Esophagus muscularis mucosa (tissue), 4 donors: Measurements from ENCODE around the gene PRKN. TPM values are rescaled to one million over a fixed set of nuclear protein-coding genes. Genes with fewer than 3 reads are reported as not detected.

Experiments used
- DNase-seq: peaks from one replicate; pipeline ENCODE4 v3.0.0-alpha.2; 2017; ENCODE audit errors: extremely low spot score
- H3K27ac ChIP-seq, 4 donors: fragments of 200-600 bp; sonication (generic); replicated peaks in 1 of 4; 1 replicate in 3 of 4; 2 replicates in 1 of 4; pipeline ENCODE4 v1.5.1; 2016 to 2019; ENCODE audit warnings: mild to moderate bottlenecking in 1 of 4
- H3K27me3 ChIP-seq, 4 donors: fragments of 200-600 bp; sonication (generic); one replicate each; pipeline versions ENCODE4 v1.5.1 to v1.6.0; 2016 to 2019
- H3K36me3 ChIP-seq, 4 donors: fragments of 200-600 bp; sonication (generic); one replicate each; pipeline ENCODE4 v1.5.1; 2016 to 2019
- H3K4me1 ChIP-seq, 4 donors: fragments of 200-600 bp; sonication (generic); one replicate each; pipeline ENCODE4 v1.5.1; 2016 to 2019
- H3K4me3 ChIP-seq, 4 donors: fragments of 200-600 bp; sonication (generic); 1 replicate in 2 of 4; 2 replicates in 2 of 4; pipeline ENCODE4 v1.5.1; 2016 to 2019; ENCODE audit warnings: mild to moderate bottlenecking in 4 of 4, moderate library complexity in 1 of 4
- H3K9me3 ChIP-seq, 4 donors: fragments of 200-600 bp; sonication (generic); 1 replicate in 3 of 4; 2 replicates in 1 of 4; pipeline ENCODE4 v1.5.1; 2016 to 2019
- EP300 ChIP-seq: sonication (generic); formaldehyde crosslinking; IDR thresholded peaks from one replicate; pipeline ENCODE4 v1.6.1; 2017; ENCODE audit warnings: antibody characterized with exemption
- POLR2A ChIP-seq: fragments of 450-650 bp; IDR thresholded peaks from one replicate; pipeline ENCODE4 v1.6.1; 2017; ENCODE audit warnings: antibody characterized with exemption, moderate library complexity, mild to moderate bottlenecking, low read depth
- POLR2AphosphoS5 ChIP-seq, 2 donors: sonication (generic); formaldehyde crosslinking; IDR thresholded peaks; one replicate each; pipeline ENCODE4 v1.6.1; 2017; ENCODE audit warnings: antibody characterized with exemption in 2 of 2
- WGBS: methylation state at CpG from one replicate; pipeline ENCODE4 v1.1.5; 2018; 5-methylcytosine and 5-hydroxymethylcytosine counted together
- intact Hi-C: fragments of 100-400 bp; cut with DNase I; formaldehyde crosslinking; loops from one replicate; pipeline ENCODE4 v1.15.1; 2023
- total RNA-seq, 4 donors: library from RNA; depleted of rRNA; stranded (reverse); fragments of >200 nt; gene quantifications; one replicate each; pipeline versions ENCODE4 v1.1.0 to v1.2.1, GENCODE V29; 2016
- TF ChIP-seq, protein P1 (sequence below), 3 experiments: fragments of 200-600 bp in 2 of 3; fragments of 450-650 bp in 1 of 3; sonication (generic) in 2 of 3; IDR thresholded peaks; one replicate each; pipeline ENCODE4 v1.5.1; 2017 to 2019; ENCODE audit warnings: antibody characterized with exemption in 3 of 3, mild to moderate bottlenecking in 2 of 3, moderate library complexity in 1 of 3

PRKN gene
- total RNA-seq, 4 donors from 2014 or later = 9.6 to 14.5 (median 10.8) TPM

DNA sequence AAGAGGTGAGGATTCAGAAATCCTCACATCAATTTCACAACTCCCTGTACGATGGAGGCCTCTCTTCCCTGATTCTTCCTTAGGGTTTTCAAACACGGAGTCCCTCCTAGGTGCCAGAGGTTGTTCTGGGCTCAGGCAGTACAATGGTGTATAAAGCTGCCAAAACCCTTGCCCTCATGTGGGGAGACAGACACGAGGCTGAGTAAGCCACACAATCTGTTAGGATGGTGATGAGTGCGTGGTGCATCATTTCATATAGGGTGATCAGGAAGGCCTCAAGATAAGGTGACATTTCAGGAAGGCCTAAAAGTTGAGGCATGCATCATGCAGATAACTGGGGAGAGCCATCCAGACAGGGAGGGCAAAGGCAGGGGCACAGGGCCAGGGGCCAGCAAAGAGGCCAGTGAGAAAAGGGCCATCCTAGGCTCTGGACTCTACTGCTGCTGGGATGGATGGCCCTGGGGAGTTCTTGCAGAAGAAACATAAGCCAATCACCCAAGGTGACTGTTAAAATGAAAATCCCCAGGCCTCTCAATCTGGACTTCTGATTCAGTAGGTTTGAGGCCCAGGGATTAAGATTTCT lies 186.5 kb downstream of the PRKN start:
- peak; percentile 83 for DNase-seq
- TF ChIP-seq EP300 (no peak), POLR2AphosphoS5 (IDR thresholded peaks at IDR 0.05) (no peak), POLR2A (no peak)
- TF ChIP-seq, protein P1, sequence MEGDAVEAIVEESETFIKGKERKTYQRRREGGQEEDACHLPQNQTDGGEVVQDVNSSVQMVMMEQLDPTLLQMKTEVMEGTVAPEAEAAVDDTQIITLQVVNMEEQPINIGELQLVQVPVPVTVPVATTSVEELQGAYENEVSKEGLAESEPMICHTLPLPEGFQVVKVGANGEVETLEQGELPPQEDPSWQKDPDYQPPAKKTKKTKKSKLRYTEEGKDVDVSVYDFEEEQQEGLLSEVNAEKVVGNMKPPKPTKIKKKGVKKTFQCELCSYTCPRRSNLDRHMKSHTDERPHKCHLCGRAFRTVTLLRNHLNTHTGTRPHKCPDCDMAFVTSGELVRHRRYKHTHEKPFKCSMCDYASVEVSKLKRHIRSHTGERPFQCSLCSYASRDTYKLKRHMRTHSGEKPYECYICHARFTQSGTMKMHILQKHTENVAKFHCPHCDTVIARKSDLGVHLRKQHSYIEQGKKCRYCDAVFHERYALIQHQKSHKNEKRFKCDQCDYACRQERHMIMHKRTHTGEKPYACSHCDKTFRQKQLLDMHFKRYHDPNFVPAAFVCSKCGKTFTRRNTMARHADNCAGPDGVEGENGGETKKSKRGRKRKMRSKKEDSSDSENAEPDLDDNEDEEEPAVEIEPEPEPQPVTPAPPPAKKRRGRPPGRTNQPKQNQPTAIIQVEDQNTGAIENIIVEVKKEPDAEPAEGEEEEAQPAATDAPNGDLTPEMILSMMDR (IDR thresholded peaks at IDR 0.05) = no peak
- WGBS = 92% methylated on average over 4 of the region's 4 CpGs
- Histone ChIP-seq H3K4me1 (peaks cover 0 to 6% (median 0%) of the 10 kb centered on the region in 4 donors), H3K27ac (no peak overlapping the region), H3K9me3 (no peaks in the 10 kb centered on the region), H3K27me3 (no peaks in the 10 kb centered on the region), H3K4me3 (no peak overlapping the region), H3K36me3 (no peaks in the 10 kb centered on the region)
- intact Hi-C loops = no loop called here

DNA sequence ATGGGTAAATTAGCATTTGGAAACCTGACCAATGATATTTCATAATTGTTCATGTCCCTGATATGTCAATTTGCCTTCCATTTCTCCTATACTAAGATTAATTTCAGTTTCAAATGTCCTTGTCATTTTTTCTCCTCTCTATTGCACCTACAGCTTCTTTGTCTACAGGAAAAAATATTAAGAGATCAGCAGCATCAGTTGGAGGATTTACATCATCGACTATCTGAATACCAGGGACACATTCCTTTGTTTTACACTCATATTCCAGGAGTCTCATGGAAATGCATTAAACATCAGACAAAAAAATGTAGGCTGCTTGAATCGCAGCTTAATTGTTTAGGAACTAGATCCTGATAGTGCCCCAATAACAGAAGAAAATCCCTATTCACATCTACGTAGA lies 188.2 kb downstream of the PRKN start:
- Histone ChIP-seq H3K27me3 (no peaks in the 10 kb centered on the region), H3K36me3 (no peaks in the 10 kb centered on the region), H3K27ac (no peak overlapping the region), H3K4me3 (no peak overlapping the region), H3K9me3 (no peaks in the 10 kb centered on the region), H3K4me1 (peaks cover 0 to 5% (median 0%) of the 10 kb centered on the region in 4 donors)
- DNase-seq = no peak
- intact Hi-C loops = no loop called here
- WGBS = 80% methylated on average over 3 of the region's 3 CpGs
- no peak for TF ChIP-seq POLR2A
- TF ChIP-seq, protein P1 (IDR thresholded peaks at IDR 0.05) = no peak
- TF ChIP-seq POLR2AphosphoS5 (IDR thresholded peaks at IDR 0.05) = no peak
- no peak for TF ChIP-seq EP300

DNA sequence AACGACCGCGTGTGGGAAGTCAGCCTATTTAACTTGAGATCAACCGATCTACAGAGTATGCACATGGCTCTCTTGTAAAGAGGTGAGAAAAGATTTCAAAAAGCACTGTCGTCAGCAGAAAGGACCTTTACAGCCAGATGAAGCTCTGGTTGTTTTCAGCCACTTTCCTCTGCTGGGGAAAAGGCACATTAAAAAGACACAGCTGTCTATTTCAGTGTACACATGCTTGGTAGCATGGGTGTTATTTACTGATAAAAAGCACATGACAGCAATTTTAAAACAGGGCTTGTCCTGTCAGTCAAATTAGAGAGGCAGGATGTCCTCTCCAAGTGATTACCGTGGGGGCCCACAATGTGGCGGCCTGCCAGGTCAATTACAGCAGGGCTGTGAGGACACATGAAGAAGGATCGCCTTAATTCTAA lies 188.9 kb downstream of the PRKN start:
- Histone ChIP-seq H3K27me3 (no peaks in the 10 kb centered on the region), H3K36me3 (no peaks in the 10 kb centered on the region), H3K27ac (no peak overlapping the region), H3K4me1 (no peaks in the 10 kb centered on the region), H3K9me3 (no peaks in the 10 kb centered on the region), H3K4me3 (no peak overlapping the region)
- DNase-seq = peak; percentile 70
- WGBS = 47% methylated on average over 8 of the region's 8 CpGs
- TF ChIP-seq EP300 = no peak
- TF ChIP-seq POLR2AphosphoS5 (IDR thresholded peaks at IDR 0.05) = no peak
- no peak for TF ChIP-seq POLR2A
- TF ChIP-seq, protein P1 (IDR thresholded peaks at IDR 0.05) = no peak
- intact Hi-C loops = no loop called here

DNA sequence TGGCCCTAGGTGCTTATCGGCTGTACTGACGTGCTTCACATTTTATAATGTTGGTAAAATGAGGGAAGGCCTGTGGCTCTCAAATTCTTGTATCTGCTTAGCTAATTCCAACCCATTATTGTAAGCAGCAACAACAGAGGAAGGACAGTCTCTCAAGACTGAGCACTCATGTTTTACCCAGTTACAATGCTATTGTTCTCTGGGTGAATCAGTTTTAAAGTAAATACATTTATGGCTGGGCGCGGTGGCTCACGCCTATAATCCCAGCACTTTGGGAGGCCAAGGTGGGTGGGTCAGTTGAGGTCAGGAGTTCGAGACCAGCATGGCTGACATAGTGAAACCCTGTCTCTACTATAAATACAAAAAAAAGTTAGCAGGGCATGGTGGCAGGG lies 194.6 kb downstream of the PRKN start:
- TF ChIP-seq EP300 = no peak
- TF ChIP-seq, protein P1 (IDR thresholded peaks at IDR 0.05) = no peak
- no peak for TF ChIP-seq POLR2AphosphoS5 (IDR thresholded peaks at IDR 0.05)
- TF ChIP-seq POLR2A = no peak
- intact Hi-C loops = no loop called here

More for the DNA sequence above, 194.6 kb downstream of the PRKN start:
- H3K27me3 ChIP-seq = no peaks in the 10 kb centered on the region
- no peak overlapping the region for H3K4me3 ChIP-seq
- peak; percentile 80 for DNase-seq
- H3K9me3 ChIP-seq = no peaks in the 10 kb centered on the region
- no peak overlapping the region for H3K27ac ChIP-seq
- 82% methylated on average over 6 of the region's 6 CpGs for WGBS
- H3K4me1 ChIP-seq = peaks cover 0 to 3% (median 0%) of the 10 kb centered on the region in 4 donors
- H3K36me3 ChIP-seq = no peaks in the 10 kb centered on the region
